Activated CD8-positive, alpha-beta memory T cell treated with anti-CD3 and anti-CD28 coated beads, Interleukin-2, amount 50 U/mL, for 48 hours (primary cell): ENCODE results near the gene LRRC3C.

ENCODE experiments used
- DNase-seq: peaks from one replicate; pipeline ENCODE4 v3.0.0-alpha.2; 2020

Gene LRRC3C

DNA sequence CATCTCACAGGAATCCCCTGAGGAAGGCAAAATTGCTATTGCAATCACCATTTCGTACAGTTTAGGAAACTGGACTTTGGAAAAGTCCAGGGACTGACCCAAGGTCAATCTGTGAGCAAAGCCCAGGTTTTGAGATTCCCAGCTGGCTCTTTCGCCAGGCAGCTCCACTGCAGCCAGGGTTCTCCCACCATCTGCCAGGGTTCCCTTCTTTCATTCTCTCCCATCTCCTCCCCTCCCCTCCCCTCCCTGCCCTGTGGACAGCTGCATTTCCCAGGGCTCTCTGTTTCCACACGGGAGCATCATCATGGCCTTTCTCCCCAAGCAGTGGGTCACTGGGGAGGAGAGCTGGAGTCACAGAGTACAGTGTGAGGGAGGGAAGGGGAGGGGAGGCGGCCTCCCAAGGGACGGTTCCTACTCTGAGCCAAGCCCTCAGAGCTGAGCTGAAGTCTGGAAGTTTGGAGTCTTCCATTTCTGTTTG is 23.4 kb downstream of the LRRC3C start:
- DNase-seq = no peak

DNA sequence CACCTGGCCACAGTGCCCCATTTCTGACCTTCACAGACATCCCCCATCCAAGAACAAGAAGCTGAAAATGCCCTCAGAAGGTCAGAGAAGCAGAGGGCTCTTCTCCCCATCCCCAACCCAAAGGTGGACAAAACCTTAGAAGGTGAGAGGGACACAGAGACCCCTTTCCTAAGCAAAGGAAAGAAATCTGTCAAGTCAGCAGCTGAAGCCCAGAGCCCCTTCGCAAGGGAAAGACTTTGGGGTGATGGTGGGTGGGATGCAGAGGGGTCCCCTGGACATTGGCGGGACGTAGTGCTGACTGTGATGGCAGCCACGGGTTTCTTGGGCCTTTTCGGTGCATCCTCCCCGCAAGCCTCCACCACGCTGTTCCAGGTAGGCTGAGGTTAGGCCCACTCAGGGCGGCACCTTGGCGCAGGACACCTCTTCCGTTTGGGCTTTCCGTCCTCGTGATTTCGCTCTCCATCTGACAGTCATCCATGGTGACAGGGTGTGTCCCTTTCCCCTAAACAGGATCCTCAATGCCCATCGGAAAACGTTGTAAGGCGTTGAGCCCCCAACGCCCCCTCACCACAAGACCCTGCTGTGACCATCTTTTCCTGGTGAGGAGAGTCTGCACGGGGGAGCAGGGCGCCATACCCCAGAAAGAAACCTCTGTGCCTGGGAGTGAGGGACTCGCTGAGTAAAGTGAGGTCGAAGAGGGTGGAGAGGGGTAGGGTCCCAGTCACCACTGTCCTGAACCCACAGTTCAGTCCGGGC is 24.6 kb downstream of the LRRC3C start:
- no peak for DNase-seq

DNA sequence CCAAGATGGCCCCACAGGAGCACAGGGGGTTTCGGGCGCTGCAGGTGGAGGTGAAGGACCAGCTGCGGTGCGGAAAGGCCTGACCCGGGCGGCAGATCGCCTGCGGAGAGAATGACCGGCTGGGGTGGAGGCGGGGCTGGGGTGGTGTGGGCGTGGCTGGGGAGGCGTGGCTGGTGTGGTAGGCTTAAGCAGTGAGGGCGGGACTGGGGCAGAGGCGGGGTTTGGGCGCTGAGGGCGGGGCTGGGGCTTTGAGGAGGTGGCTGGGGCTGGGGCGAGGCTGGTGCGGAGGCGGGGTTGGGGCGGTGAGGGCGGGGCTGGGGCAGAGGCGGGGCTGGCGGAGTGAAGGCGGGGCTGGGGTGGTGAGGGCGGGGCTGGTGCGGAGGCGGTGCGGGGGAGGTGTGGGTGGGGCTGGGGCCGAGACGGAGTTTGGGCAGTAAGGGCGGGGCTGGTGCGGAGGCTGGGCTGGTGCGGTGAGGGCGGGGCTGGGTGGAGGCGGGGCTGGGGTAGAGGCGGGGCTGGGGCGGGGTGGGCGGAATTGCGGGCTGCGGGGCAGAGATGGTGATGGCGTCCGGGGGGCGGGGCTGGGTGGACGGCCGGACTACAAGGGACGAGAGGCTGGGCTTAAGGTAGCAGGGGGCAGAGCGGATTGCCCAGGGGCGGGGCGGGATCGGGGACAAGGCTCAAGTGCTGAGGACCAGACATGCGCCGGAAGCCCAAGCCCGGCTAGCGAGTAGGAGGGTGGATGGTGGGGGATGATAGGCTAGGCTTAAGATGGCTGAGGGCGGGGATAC is 25.3 kb downstream of the LRRC3C start:
- DNase-seq = peak; percentile 93

DNA sequence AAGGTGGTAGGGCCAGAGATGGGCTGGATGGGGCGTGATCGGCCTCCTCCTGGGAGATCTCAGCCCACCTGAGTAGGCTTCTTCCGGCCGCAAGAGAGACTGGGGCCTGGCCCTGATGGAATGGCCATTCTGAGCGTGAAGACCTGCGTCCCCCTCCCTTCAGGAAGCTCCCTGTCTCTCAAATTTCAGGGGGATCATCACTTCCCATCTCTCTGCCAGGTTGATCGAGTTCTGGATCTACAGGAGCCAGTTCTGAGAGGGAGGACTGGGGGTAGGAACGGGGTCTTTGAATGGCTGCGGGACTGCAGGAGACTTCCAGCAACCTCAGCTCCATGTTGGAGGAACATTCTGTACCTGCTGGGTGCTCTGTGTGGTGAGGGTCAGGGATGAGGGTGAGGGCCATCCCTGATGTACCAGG is 25.9 kb downstream of the LRRC3C start:
- no peak for DNase-seq

DNA sequence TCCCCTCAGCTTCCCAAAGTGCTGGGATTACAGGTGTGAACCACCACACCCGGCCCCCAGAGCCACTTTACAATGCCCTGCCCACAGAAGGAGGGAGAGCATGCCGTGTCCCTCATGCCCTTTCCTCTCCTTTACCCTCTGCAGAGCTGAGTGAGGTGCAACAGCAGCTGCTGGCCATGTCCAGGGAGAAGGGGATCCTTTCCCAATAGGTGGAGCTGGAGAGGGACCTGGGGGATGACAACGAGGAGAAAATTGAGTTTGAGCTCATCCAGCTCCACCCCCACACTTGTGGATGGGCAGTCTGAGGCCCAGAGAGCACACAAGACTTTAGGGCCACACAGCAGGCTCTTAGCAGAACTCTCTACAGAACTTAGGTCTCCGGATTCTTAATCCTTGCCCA is 27.3 kb downstream of the LRRC3C start:
- no peak for DNase-seq

DNA sequence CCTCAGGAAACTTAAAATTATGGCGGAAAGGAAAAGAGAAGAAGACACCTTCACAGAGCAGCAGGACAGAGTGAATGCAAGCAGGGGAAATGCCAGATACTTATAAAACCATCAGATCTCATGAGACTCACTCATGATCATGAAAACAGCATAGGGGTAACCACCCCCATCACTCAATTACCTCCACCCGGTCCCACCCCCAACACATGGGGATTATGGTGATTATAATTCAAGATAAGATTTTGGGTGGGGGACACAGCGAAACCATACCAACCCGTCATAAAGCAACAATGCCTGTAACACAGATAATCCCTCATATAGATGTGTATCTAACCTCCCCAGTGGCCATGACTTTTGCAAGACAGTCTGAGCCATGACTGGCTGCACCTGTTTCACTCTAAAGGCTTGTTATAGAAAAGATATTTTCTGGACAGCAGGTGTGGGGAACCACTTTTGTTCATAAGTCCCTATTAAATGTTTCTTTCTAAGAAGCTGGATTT is 28.2 kb downstream of the LRRC3C start:
- DNase-seq = no peak

DNA sequence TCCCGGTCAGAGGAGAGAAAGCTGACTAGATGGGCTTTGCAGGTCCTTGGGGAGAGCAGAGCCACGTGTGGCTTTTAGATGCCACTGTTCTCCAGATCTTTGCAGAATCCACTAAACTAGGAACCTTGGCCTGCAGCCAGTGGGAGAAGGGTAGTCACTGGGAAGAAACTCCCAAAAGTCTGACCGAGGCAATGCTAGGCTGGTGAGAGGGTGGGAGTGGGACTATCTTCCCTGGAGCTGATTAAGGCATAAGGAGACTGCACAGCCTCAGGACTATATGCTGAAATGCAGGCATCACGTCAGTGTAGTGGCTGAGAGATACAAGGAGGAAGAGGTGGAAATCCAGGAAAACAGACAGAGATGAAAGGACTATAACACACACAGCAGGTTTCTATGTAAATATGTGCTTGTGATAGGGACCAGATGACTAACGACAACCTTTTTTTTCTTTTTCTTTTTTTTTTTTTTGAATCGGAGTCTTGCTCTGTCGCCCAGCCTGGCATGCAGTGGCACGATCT is 33.1 kb downstream of the LRRC3C start:
- no peak for DNase-seq

DNA sequence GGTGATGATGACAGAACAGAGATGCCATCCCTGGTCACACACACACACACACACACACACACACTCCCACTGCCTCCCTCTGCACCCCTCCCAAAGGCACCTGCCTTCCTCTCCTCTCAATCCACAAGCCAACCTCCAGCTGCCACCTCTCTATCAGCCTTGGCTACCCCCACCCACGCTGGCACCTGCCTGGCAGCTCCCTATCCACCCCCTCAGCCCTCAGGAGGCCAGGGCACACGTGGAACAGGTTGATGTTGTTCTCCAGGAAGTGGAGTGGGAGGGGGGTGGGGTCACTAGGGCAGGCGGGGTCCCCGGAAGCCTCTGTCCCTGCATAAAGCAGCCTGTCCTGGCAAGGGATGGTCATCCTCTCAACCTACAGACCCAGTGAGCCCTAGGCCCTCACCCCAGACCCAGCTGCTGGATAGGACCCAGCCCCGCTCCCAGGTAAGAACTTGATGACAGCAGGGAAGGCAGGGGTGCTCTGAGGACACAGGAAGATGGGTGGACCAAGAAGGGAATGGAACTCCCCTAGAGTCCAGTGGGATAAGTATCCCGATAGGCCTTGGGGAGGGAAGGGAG is 35.2 kb downstream of the LRRC3C start, which contains the start of gene GSDMA:
GSDMA (plus strand) TSS at position 363 of the 579 bp plus-strand sequence. CDS start 2,684 bp downstream, outside the sequence.
- no peak for DNase-seq

DNA sequence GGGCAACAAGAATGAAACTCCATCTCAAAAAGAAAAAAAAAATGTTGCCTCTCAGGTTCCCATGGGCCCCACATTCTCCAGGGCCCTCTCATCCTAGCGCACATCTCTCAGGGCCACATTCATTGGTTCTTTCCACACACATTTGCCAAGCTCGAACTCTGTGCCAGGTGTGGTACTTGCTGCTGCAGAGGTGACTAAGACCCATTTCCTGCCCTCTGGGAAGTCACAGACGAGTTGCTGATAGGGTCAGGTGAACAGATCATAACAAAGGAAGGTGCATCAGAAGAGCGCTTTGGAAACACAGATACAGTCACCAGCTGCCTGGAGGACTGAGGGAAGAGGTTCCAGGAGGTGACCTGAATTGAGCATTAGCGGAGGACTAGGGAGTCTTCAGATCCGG is 36.3 kb downstream of the LRRC3C start:
- DNase-seq = no peak

DNA sequence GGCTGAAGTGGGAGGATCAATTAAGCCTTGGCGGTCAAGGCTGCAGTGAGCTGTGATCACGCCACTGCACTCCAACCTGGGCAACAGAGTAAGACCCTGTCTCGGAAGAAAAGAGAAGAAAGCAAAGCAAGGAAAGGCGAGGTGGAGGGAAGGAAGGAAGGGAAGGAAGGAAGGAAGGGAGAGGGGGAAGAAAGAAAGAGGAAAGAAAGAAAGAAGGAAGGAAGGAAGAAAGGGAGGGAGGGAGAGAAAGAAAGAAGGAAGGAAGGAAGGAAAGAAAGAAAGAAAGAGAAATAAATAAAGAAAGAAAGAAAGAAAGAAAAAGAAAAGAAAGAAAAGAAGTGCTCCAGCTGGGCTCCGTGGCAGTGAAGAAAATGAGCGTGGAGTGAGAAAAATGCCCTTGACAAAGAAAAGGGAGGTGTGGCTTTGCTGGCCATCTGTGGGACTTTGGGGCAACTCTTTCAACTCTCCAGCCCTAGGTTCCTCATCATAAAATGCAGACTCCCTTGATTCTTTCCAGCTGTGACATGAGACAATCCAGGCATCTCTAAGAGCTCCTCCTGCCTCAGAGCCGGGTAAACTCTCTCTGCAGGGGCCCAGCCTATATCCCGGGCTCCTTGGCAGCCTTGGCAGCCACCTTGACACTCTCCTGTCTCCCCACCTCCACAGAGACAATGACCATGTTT is 37.6 kb downstream of the LRRC3C start:
- DNase-seq = no peak

DNA sequence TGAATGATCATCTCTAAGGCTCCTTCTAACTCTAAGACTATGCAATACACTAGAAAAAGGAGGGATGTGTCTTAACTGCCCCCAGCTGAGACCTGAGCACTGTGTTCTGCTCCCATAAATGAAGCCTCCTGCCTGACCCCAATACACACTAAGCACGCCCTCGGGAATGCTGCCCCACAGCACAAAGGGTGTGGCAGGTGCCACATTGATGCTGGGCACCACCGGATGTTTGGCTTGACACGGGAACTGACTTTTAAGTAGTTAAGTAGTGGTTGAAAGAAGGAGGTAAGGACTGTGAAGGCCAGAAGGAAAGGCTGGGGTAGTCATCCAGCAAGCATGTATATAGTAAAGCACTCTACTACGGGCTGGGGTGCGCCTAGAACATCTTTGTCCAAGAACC is 39.2 kb downstream of the LRRC3C start:
- no peak for DNase-seq

DNA sequence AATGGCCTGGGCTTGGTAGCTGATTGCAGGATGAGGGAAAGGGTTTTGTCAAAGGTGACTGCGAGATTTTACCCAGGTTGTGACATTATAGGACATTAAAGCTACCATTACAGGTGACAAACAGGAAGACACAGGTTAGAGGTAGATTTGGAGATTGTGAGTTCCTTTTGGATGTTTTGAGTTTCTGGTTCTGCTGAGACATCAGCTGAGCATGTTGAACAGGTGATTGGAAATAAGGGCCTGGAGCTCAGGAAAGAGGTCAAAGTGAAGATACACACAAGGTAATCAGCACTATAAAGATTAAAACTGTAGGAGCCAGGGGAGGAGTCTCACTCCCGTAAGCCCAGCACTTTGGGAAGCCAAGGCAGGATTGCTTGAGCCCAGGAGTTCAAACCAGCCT is 41.2 kb downstream of the LRRC3C start:
- no peak for DNase-seq

DNA sequence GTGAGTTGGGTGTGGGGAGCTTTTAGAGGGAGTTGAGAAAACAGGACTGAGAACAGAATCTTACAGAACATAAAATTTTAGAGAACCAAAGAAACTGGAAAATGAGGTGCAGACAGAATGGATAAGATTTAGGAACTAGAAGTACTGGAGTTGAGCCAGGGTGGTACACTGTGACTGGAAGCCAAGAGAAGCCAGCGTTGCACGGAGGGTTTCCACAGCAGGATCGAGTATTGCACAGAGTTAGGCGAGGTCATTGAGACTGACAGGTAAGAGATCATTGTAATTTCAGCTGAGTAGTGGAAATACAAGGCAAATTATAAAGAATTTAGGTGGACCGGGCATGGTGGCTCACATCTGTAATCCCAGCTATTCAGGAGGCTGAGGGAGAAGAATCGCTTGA is 41.8 kb downstream of the LRRC3C start:
- no peak for DNase-seq

DNA sequence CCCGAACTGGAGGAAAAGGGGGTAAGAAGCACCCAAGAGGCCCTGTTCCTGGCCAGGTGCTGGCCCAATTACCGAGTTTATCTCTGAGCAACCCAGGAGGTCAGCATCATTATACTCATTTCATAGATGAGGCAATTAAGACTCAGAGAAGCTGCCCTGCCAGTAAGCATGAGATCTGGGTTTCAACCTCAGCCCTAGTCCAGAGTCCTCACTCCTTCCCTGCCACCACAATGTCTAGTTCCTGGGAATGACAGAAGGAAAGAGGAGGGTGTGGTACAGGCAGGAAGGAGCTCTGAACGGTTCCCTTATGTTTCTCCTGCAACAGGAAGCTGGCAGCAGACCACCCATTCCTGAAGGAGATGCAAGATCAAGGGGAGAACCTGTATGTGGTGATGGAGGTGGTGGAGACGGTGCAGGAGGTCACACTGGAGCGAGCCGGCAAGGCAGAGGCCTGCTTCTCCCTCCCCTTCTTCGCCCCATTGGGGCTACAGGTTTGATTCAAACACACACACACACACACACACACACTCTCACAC is 42.7 kb downstream of the LRRC3C start:
- DNase-seq = no peak

DNA sequence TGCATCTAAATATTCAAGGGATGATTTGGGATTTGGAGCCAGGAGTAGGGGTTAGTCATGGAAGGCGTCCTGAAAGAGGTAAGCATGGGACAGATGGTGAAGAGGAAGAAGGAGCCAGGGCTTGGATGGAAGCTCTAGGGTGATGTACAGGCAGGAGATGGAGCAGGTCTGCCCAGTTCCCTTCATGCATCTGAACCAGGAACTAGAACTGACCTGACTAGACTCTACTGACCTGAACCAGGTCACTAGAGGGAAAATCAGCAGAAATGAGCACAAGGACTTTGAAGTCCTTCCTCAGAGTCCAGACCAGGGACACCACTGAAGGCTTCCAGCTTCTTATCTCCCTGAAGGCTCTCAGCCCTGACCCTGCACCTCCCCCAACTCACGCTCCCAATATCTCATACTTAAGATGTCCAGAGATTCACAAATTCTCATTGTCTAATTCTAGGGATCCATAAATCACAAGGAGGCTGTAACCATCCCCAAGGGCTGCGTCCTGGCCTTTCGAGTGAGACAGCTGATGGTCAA is 43.6 kb downstream of the LRRC3C start:
- no peak for DNase-seq

DNA sequence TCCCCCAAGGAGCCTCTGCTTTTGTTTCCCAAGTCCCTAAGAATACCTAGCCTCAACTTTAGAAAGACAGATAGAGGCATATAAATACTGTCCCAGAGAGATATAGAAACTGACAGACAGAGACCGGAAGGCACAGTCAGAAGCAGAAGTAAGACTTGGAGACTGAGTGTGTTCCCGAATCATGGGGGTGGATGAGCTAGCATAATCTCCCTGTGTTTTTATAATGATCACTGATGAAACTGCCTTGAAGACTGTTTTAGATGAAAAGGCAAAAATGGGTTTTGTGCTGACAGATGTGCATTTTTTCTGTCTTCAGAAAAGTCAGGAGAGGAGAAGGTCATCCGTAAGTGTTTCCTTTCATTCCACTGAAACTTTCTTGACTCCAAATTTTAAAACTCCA is 44.7 kb downstream of the LRRC3C start:
- DNase-seq = no peak

DNA sequence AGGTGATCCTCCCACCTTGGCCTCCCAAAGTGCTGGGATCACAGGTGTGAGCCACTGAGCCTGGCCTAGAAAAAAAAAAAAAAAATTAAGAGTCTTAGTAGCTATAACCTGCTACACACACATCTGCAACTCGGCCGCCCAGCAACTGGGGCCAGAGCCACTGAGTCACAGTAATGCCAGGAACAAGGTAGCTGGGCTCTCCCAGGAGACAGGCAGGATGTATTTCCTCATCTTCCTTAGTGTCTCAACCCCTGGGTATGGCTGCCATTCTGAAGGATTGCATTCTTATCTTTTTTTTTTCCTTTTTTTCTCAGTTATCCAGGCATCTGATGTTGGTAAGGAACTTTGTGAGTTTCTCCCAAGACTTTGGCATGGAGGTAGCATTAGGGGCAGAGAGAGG is 46.0 kb downstream of the LRRC3C start:
- no peak for DNase-seq

DNA sequence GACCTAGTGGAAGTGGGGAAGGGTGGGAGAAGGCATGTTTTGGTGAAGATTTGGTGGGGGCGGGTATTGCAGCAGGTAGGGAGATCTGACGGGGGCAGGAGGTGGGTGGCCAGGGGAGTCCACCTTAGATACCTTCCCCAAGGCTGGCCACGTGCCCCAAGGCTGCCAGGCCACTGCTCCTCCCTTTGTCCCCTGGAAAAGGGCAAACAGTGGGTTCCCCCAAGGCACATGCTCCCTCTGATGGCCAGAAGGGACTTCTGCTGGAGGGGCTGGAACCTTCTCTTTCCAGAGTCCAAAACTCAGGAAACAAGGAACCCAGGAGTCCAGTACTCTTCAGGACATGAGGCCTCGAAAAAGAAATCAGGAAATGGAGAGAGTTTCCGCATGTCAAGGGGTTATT is 46.9 kb downstream of the LRRC3C start:
- DNase-seq = no peak

DNA sequence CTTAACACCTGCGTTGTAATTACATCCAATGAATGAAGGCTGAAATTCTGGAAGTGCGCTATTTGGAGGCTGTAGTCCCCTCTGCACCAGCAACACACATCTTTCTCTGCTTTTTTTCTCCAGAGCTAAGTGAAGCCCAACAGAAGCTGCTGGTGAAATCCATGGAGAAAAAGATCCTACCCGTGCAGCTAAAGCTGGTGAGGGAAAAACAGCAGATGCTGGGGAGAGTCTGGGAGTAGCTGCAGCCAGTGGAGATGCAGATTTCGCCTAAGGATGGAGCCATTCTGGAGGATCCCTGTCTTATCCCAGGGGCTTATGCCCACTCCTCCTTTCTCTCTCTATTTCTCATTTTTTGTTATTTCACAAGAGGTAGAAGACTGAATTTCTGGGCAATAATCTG is 48.3 kb downstream of the LRRC3C start:
- DNase-seq = no peak

DNA sequence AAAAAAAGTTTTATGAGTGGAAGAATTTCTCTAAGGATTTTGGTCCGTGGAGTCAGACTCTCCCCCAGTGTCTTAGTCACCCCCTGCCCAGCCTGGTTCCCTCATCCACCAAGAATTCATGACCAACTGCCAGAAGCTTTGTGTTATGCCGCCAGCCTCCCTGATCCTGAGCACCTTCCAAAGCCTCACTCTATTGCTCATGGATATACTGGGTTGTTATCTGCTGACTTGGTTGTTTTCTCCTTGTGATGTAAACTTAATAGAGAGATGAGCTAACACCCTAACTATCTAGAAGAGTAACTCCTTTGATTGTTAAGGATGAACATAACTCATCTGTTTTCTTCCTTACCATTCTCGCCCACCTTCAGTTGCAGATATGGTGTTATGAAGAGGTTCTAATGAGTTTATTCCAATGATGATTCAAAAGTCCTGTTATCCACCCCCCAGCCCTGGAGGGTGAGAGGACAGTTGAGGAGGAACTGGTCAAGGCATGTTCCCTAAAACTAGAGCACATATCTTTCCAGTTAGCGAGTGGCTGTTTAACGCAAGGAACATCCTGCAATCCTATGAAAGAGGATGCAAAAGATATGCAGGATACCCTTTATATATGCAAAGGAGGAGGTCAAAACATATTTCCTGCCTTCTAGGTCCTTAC is 51.6 kb downstream of the LRRC3C start:
- no peak for DNase-seq

DNA sequence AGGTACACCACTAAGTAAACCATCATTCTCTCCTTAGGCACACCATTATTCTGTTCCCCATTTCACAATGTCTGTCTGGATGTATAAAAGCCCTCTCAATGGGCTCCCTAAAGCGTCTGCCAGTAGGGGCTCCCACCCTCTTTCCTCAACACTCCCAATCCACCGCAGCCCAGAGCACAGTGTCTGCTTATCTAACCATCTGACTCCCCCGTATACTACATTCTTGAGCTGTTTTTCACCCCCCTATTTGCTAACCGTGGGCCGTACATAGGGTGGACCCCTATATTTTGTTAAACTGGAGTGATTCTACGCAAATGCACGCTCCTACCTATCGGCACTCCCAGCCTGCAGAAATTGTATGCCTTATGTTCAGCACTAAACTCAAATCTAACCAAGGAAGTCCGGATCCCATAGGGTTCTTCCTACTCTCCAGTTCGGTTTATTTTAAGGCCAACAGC is 52.4 kb downstream of the LRRC3C start:
- DNase-seq = no peak
